ENCODE measurements around the gene ZFP3.
"Not testable (repeated sequence)": the region's sequence is repeated elsewhere in the genome, so short reads cannot be mapped to it uniquely, and the experiment has no call there.

The ZFP3 gene

DNA sequence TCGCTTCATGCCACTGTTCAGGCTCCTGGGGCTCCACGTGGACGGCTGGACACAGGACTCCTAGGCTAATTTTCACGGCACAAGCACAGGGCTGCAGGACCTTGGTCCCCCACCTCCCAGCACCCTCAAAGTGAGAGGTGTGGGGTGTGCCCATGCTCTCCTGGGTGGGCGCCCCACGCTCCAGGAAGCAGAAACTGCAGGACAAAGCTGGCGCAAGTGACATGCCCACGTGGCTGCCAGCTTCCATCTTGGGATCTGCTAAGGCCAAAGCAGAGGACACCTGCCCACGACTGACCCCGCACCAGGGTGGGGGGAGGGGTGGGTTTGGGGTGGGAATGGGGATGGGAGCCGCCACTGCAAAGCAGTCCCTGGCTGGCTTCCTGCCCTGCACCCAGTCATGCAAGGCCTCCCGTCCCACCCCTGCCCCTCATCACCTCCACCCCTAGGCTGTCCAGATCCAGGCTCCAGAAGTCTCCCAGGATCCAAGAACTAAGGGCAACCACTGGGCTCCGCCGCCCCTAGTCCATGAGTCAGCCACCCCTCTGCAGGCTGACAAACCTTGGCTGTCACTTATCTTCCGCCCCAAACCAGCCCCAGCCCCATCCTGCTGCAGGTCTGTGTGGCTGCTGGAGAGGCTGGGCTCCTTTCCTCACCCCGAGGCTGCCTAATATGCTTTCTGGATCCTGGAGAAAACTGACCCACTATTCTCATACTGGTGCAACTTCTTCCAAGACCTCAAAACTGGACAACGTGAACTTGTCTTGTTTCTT, 48.6 kb downstream of the ZFP3 start:
- DNase-seq: no peak

DNA sequence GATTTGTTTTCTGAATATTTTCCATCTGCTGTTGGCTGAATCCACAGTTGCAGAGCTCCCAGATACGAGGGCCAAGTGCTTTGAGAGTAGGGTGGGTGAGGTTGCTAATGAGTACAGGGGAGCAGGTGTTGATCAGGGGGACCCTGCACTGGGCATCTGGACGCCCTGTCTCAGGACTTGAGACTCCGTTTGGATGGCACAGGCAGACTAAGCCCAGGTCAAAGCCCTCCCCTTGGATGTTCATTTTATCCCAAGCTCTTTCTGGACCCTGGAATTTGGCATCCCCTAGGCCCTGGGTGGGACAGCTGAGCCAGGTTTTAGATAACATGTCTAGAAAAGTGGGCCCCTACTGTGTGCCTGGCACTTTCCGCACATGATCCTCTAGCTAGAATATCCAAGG, 49.6 kb downstream of the ZFP3 start:
- DNase-seq: no peak

DNA sequence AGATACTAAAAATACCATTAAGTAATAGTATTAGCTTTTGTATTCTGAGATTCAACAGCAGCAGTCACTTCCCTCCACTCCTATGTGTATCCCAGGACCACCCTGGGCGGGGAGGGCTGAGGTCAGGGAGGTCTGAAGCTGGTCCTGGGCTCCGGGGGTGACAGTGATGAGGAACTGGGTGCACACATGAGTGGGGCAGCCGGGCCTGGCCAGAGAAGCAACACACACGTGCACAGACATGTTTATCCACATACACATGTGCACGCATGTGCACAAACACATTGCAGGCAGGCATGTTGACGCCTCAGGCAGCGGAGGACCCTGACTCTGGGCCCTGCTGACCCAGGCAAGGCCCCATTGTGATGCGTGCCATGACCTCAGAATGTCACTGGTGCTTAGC, 50.1 kb downstream of the ZFP3 start:
- DNase-seq: not testable (repeated sequence)

DNA sequence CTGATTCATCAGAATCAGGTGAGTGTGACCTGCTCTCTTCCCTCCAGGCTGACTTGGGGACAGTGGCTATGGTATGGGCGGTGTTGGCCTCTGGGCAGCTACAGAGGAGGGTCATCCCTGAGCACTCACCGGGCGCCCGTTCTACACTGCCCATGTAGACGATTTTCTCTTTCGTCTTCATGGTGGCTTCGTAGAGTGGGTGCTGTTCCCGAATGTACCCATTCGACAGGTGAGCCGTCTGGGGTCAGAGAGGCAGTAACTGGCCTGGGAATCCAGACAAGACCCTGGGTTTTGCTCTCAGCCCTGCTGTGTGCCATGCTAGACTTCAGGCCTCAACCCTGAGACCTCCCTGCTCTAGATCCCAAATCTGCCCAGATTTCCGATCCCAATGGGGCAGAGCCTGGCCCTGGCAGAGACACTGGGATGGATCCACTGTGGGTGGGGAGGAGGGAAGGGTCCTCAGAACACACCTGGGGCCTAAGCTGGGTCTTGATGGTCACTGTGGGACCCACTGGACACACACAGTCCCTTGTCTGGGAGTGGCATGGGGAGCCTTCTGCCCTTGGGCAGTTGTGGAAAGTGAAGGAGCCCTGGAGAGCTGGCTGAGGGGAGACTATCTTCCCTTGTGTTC, 50.8 kb downstream of the ZFP3 start:
- no peak for DNase-seq

DNA sequence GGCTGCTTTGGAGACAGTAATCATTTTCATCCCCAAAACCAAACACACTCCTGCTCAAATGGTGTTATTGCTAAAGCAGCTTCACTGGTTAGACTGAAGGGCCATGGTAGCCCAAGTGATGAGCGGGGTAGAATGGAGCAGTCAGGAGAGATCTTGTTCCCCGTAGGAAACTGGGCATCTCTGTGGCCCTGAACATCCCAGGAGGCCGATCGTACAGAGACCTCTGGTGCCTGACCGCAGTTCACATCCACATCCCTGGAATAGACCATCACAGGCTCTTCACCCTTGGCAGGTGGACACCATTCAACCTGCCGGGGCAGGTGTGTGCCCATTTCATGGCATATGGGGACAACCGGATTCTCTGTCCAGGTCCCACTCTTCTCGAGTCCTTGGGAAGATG, 51.5 kb downstream of the ZFP3 start:
- DNase-seq: not testable (repeated sequence)

DNA sequence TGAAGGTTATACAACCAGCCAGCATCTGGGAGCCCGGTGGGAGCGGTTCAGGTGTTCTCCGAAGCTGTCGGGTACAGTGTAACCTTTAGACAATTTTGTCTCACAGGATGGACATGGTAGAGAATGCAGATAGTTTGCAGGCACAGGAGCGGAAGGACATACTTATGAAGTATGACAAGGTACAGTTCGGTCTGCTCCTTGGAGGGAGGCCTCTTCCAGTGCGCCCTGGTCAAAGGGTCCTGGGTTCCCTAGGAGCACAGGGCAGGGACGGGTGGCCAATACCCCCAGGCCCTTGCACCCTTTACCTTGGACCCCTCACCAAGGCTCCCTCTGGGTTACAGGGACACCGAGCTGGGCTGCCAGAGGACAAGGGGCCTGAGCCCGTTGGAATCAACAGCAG, 52.0 kb downstream of the ZFP3 start:
- DNase-seq: not testable (repeated sequence)

DNA sequence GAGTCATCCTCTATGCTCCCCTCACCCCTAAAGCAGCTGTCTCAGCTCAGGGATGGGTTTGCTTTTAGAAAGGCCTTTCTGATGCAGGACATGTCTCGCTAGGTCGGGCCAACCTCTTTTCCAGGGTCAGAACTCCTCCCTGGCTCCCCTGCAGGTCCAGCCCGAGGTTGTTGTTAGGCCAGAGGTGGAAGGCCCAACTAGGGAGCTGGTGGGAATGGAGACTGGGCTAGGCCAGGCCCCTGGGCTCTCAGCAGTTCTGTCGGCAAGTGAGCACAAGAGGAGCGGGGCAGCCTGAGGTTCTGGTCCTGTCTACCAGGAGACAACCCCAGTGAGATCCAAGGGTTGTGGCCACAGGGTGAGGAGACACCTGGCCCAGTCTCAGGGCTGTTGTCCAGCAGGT, 52.4 kb downstream of the ZFP3 start:
- DNase-seq: not testable (repeated sequence)

DNA sequence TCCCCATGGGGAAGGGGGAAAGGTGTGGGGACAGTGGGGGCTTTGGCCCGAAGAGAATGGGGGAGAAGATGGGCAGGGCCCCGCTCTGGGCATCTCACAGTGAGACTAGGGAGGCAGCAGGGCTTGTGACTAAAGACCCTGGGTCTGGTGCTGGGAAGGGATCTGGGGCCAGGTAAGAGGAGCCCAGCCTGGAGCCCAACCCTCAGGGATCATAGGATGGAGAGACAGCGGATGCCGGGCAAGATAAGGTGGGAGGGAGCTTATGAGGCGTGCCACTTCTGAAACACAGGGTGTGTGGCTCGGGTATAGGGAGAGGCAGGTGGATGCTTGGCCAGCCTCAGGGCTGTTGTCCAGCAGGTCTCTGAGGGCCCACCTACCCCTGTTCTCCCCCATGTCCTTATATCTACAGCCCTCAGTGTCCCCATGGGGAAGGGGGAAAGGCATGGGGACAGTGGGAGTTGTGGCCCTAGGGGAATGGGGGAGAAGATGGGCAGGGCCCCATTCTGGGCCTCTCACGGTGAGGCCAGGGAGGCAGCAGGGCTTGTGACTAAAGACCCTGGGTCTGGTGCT, 53.0 kb downstream of the ZFP3 start:
- DNase-seq: no peak

DNA sequence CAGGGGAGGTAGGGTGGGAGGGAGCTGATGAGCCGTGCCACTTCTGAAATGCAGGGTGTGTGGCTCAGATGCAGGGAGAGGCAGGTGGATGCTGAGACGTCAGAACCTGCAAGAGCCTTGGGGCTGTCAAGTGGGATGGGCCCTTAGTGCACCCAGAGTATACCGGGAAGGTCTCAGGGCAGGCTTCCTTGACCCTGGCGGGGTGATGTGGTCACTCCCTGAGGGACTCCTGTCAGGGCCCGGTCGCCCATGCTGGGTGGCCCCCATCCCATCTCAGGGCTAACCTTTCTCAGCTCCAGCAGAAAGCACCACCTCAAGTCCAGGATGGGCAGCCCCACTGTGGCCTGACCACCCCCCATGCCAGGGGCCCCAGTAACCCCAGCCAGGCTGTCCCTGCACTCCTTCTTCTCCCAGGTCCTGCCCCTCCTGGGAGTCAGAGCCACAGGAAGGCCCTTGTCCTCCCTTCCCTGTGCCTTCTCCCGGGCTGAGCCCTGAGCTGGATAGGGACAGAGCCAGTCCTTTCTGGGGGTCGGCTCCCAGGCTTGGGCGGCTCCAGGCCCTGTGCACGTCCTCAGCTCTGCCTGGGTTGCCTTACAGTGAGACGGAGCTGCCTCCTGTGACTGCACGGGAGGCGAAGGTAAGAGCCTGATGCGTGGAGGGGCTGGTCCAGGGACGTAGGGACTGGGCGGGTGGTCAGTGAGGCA, 53.7 kb downstream of the ZFP3 start:
- not testable (repeated sequence) for DNase-seq

DNA sequence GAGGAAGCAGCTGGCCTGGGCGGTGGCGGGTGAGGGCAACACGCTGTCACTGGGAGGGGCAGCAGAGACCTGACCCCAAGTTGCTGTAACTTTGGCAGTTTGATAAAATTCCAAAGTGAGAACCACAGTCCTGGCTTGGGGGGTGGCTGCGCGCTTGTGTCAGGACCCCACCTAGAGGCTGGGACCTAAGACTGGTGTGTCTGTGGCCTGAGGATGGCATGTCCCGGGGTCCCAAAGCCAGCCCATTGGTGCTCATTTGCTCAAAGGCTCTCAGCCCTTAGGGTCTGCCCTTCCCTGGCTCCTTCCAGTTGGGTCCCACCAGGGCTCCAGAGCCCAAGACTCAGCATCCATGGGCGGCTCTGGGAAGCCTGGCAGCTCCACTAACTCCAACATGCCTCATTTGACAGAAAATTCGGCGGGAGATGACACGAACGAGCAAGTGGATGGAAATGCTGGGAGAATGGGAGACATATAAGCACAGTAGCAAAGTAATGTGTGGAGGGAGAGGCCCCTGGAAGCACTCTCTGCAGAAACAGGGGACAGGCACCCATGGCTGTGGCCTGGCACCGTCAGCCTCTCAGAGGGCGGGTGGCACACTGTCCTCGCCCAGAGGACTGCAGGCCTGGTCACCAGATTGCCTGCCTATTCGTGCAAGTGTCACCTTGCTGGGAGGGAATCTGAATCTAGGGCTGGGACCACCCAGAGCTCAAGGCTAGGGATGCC, 54.4 kb downstream of the ZFP3 start:
- not testable (repeated sequence) for DNase-seq

DNA sequence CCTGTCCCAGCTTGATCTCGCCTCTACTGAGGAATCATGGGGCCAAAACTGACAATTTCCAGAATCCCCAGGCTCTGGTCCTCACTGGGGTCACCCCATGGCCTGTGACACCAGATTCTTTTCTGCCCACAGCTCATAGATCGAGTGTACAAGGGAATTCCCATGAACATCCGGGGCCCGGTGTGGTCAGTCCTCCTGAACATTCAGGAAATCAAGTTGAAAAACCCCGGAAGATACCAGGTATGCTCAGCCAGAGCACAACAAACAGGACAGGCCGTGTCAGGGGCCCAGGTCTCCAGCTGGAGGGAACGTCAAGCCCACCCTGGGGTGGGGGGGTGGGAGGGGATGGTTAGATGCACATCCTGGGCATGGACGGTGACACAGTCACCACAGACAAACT, 55.0 kb downstream of the ZFP3 start:
- no peak for DNase-seq

DNA sequence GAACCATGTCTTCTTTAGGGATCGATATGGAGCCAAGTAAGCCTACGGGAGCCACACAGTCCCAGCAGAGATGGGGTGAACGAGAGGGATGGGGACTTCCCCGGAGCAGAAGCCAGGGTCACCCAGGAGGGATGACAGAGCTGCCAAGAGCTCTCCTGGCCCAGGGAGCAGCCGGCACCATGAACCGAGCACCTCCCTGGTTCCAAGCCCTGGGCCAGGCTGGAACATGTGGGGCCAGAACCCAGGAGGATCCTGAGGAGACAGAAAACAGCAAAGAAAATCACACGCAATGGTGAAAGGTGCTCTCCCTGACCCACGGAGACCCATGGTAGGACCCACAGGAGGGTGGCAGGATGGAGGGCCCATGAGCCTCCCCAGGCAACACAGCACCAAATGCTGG, 55.7 kb downstream of the ZFP3 start:
- not testable (repeated sequence) for DNase-seq

DNA sequence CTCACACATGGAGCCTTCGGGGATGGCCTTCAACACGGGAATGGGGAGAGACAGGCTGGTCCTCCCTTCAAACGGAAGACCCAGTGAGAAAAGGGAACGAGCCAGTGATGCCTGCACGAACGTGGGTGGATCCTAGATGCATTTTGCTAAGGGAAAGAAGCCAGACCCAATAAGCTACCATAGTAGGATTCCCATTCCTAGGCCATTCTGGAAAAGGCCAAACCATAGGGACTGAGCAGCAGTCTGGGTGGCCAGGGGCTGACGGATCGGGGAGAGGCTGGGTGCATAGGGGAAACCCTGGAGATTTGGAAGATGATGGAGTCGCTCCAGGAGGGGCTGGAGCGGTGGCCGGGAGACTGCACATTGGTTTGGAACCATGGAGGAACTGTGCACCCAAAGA, 56.3 kb downstream of the ZFP3 start:
- DNase-seq: not testable (repeated sequence)

DNA sequence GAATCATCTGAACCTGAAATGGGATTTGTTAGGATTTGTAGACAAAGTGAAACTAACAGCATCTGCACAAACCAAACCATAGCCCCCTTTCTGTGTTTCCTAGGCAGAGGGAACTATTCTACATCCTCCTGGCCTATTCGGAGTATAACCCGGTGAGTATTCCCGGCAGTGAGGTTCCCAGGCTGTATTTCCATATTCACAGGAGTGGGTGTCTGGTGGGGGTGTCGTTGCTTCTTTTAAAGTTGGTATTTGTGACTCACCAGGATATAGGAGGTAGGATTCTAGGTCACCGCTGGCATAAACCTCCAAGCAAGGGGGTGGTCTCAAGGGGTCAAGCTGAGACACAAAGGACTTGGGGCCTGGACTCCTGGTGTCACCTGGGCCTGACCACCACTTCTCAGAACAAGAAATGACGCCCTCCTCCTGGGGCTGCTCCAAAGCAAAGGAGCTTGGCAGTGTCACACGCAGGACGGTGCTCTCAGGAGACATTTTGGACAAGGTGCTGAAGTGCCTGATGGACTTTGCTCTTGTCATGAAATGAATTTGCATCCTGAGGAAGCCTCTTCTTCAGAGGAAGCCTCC, 57.0 kb downstream of the ZFP3 start:
- DNase-seq: not testable (repeated sequence)

DNA sequence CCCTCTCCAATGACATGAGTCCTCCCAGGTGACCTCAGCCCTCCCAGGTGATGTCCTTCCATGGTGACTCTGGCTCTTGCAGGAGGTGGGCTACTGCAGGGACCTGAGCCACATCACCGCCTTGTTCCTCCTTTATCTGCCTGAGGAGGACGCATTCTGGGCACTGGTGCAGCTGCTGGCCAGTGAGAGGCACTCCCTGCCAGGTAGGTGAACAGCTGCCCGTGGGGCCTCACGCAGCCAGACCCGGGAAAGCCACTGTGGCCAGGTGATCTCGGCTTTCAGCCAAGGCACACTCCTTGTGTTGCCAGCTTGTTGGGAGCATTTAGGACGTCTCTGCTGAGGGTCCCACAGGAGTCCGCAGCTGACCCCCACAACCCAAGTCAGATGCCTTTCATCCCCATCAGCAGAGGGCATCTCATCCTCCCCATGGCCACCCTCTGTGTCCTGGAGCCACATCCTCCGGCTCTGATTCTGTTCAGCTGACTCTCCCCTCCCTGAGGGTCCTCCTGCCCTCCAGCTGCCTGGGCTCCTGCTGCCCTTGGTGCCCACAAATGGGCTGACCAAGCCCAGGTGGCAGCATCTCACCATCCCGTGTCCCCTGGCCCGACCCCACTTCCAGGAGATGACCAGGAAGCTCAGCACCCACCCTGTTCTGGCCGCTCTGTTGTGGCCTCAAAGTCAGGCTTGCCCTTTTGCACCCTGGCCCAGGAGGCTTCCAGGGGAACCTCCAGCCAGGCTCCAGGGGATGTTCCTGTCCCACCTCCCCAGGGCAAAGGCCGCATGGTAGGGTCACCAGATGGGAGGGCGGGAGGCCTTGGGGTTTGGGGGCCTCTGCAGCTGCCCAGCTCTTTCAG, 57.7 kb downstream of the ZFP3 start:
- DNase-seq: no peak

DNA sequence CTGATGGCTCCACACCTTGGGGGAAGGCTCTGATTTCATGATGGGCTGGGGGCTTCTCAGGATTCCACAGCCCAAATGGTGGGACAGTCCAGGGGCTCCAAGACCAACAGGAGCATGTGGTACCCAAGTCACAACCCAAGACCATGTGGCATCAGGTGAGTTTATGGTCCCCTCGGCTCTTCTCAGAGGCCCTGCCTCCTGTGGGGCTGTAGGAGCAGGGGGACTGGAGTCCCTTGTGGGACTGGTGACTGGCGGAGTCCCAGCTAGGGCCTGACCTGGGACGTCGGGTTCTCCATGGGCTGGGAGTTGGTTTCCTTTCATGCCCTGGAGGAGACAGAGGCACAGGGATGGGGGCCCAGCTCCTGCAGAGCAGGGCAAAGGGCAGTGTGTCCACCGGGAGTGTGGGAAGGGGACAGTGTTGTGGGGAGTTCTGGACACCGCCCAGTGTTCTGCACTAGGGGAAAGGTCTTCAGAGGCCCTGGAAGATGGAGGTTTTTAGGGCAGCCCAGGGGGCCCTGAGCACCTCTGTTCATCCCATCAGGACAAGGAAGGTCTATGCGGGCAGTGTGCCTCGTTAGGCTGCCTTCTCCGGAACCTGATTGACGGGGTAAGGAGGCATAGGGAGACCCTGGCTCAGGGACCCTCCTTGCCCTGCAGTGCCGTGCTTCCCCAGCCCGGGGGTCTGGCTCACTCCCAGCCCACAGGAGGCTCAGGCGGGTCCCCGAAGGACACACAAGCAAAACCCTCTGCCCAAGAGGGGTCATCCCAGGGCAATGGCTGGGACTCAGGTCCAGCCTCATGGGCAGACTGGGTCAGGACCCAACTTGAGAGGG, 58.5 kb downstream of the ZFP3 start:
- not testable (repeated sequence) for DNase-seq

DNA sequence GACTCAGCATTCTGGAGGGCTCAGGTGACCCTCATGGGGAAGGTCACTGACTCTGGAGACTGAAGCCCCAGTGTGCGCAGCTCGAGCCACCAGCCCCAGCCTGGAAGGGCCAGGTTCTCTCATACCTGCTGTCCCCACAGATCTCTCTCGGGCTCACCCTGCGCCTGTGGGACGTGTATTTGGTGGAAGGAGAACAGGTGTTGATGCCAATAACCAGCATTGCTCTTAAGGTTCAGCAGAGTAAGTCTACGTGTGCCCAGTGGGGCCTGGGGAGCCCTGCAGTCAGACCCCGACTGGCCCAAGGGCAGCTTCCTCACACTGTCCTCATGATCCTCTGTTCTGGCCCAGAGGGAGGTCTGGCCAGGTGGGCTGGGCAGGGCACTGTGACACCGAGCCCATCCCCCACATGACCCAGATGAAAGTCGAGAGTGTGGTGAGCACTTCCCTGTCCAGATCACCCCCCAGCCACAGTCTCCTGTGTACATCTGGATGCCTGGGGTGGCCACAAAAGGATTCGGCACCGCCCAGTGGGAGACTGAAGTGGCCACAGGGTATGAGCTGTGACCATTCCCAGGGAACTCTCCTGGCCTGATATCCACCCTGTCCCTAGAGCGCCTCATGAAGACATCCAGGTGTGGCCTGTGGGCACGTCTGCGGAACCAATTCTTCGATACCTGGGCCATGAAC, 59.4 kb downstream of the ZFP3 start:
- DNase-seq: not testable (repeated sequence)

DNA sequence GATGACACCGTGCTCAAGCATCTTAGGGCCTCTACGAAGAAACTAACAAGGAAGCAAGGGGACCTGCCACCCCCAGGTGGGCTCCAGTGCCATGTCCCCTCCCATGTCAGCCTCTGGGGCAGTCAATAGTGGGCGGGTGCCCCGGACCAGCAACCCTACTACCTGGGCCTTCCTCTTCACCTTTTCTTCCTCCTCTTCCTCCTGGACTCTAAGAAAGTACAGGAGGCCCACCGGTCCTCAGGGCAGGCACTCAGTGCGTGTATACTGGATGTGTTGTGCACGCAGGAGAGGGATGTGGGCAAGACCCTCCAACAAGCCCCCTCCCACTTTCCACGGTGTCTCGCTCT, 59.9 kb downstream of the ZFP3 start:
- DNase-seq: not testable (repeated sequence)

DNA sequence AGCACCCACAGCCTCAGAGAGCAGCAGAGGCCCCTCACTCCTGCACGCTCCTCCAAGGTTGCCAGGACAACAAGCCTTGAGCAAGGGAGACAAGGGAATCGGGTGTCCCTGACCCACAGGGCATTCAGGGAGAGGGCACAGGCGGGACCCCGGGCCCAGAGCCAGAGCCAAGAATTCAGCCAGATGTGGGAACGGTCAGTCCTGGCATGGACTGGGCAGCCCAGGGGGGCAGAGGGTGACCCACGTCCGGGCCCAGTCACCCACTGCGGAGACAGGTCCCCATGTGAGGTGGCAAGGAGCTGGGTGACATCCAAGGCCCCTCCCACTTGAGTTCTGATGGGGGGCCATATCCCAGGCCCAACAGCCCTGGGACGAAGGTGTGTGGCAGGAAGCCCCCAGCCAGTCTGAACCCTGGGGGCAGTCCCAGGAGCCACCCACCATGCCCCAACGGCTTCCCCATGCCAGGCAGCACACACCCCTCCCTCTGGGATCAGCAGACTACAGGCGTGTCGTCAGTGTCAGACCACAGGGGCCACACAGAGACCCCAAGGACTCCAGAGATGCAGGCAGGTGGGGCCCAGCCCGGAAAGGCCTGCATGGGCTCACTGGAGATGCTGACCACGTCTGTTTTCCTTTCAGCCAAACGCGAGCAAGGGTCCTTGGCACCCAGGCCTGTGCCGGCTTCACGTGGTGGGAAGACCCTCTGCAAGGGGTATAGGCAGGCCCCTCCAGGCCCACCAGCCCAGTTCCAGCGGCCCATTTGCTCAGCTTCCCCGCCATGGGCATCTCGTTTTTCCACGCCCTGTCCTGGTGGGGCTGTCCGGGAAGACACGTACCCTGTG, 60.6 kb downstream of the ZFP3 start:
- DNase-seq: no peak
